GM23338 (cell line): ENCODE measurements around the gene VAV3. TPM values are rescaled to one million over a fixed set of nuclear protein-coding genes. Genes with fewer than 3 reads are reported as not detected.

Experiments used
- ATAC-seq: fragments of 200-7000 bp; cut with Tn5 transposase; 3 replicates; pipeline ENCODE4 v1.9.1; 2020
- DNase-seq: peaks from one replicate; pipeline ENCODE4 v3.0.0-alpha.2; 2015; ENCODE audit warnings: low spot score
- H2AFZ ChIP-seq: fragments of 200-600 bp; sonication (generic); 2 replicates; pipeline ENCODE4 v1.8.0; 2016; ENCODE audit warnings: antibody characterized with exemption, mild to moderate bottlenecking, moderate library complexity
- H3F3A ChIP-seq: fragments of 200-600 bp; sonication (generic); replicated peaks from 2 replicates; pipeline ENCODE4 v1.8.0; 2017; ENCODE audit warnings: antibody characterized with exemption, mixed run types, low read depth
- H3K27ac ChIP-seq: fragments of 200-600 bp; sonication (generic); 2 replicates; pipeline ENCODE4 v1.6.1; 2016; ENCODE audit warnings: low read depth
- H3K27me3 ChIP-seq: fragments of 200-600 bp; sonication (generic); 2 replicates; pipeline ENCODE4 v1.8.0; 2016; ENCODE audit warnings: mild to moderate bottlenecking, mixed run types, moderate library complexity; ENCODE audit not compliant: insufficient read depth
- H3K36me3 ChIP-seq: fragments of 200-600 bp; sonication (generic); 2 replicates; pipeline ENCODE4 v1.8.0; 2016; ENCODE audit warnings: mild to moderate bottlenecking; ENCODE audit not compliant: insufficient read depth
- H3K4me1 ChIP-seq: fragments of 200-600 bp; sonication (generic); 2 replicates; pipeline ENCODE4 v1.8.0; 2016; ENCODE audit warnings: mild to moderate bottlenecking, moderate library complexity; ENCODE audit not compliant: insufficient read depth
- H3K4me2 ChIP-seq: fragments of 200-600 bp; sonication (generic); 2 replicates; pipeline ENCODE4 v1.7.1; 2017; ENCODE audit warnings: mixed run types
- H3K4me3 ChIP-seq: fragments of 200-600 bp; sonication (generic); 2 replicates; pipeline ENCODE4 v1.6.1; 2016; ENCODE audit warnings: mixed run types
- H3K79me2 ChIP-seq: fragments of 200-600 bp; sonication (generic); replicated peaks from 2 replicates; pipeline ENCODE4 v1.8.0; 2017; ENCODE audit warnings: mild to moderate bottlenecking; ENCODE audit not compliant: insufficient read depth
- H3K9me2 ChIP-seq: fragments of 200-600 bp; sonication (generic); 2 replicates; pipeline ENCODE4 v1.8.0; 2017; ENCODE audit not compliant: insufficient read depth
- H4K20me1 ChIP-seq: fragments of 200-600 bp; sonication (generic); replicated peaks from 2 replicates; pipeline ENCODE4 v1.8.0; 2017; ENCODE audit warnings: mild to moderate bottlenecking; ENCODE audit not compliant: insufficient read depth
- H3K27ac Mint-ChIP-seq: 2 replicates; pipeline ENCODE4 v1.8.0; 2020; ENCODE audit warnings: inconsistent platforms, mild to moderate bottlenecking, moderate library complexity, mixed read lengths
- H3K27me3 Mint-ChIP-seq: 3 replicates; pipeline ENCODE4 v1.8.0; 2022; ENCODE audit warnings: low read depth, mild to moderate bottlenecking, moderate library complexity, mixed read lengths, inconsistent platforms; ENCODE audit not compliant: insufficient read depth, poor library complexity
- H3K36me3 Mint-ChIP-seq: 3 replicates; pipeline ENCODE4 v1.8.0; 2021; ENCODE audit warnings: low read depth, mild to moderate bottlenecking, inconsistent platforms, moderate library complexity, mixed read lengths
- H3K4me1 Mint-ChIP-seq: 3 replicates; pipeline ENCODE4 v1.8.0; 2020; ENCODE audit warnings: mild to moderate bottlenecking, inconsistent platforms, mixed read lengths
- H3K4me3 Mint-ChIP-seq: 3 replicates; pipeline ENCODE4 v1.8.0; 2021; ENCODE audit warnings: moderate library complexity, mild to moderate bottlenecking, inconsistent platforms, mixed read lengths
- H3K9me3 Mint-ChIP-seq: 3 replicates; pipeline ENCODE4 v1.8.0; 2020; ENCODE audit warnings: moderate library complexity, mild to moderate bottlenecking, inconsistent platforms, mixed read lengths
- CREB1 ChIP-seq: fragments of 250-450 bp; sonication (Bioruptor Pico); IDR thresholded peaks from 2 replicates; pipeline ENCODE4 v1.5.0; 2020; ENCODE audit warnings: low read depth, mild to moderate bottlenecking, moderate library complexity
- EZH2 ChIP-seq: fragments of 200-600 bp; sonication (generic); IDR thresholded peaks from one replicate; pipeline ENCODE4 v1.8.0; 2017; ENCODE audit warnings: antibody characterized with exemption, mild to moderate bottlenecking, low read depth; ENCODE audit not compliant: unreplicated experiment
- EZH2phosphoT487 ChIP-seq: fragments of 200-600 bp; sonication (generic); IDR thresholded peaks from one replicate; pipeline ENCODE4 v1.8.1; 2018; ENCODE audit warnings: antibody characterized with exemption; ENCODE audit not compliant: unreplicated experiment
- JUNB ChIP-seq: IDR thresholded peaks from one replicate; pipeline ENCODE4 v1.6.1; 2016; ENCODE audit warnings: antibody characterized with exemption; ENCODE audit not compliant: unreplicated experiment
- REST ChIP-seq: IDR thresholded peaks from one replicate; pipeline ENCODE4 v1.6.1; 2018; ENCODE audit warnings: antibody characterized with exemption; ENCODE audit not compliant: unreplicated experiment
- ZNF114 ChIP-seq: fragments of 250-450 bp; sonication (Bioruptor Pico); IDR thresholded peaks from 2 replicates; pipeline ENCODE4 v1.5.0; 2020; ENCODE audit warnings: mild to moderate bottlenecking, moderate library complexity
- ZNF462 ChIP-seq: fragments of 250-450 bp; sonication (Bioruptor Pico); IDR thresholded peaks from 2 replicates; pipeline ENCODE4 v1.5.0; 2020; ENCODE audit warnings: mild to moderate bottlenecking, moderate library complexity
- polyA plus RNA-seq: library from polyadenylated mRNA; unstranded; fragments of >200 nt; fragmentation: Nextera tagmentation; extraction: Ambion mirVana; gene quantifications from 2 replicates; pipeline ENCODE4 v1.2.1, GENCODE V29; 2016
- total RNA-seq: library from RNA; depleted of rRNA; stranded (reverse); fragments of >200 nt; shearing (Covaris generic); gene quantifications from 2 replicates; pipeline ENCODE4 v1.2.3, GENCODE V29; 2014

The VAV3 gene
- total and polyA plus RNA-seq, 2 experiments from 2014 or later, result 3.0 to 11.3 TPM

- no peak for TF ChIP-seq ZNF462 (CRISPR knock-in tag)
- no peak for TF ChIP-seq CREB1 (CRISPR knock-in tag)
- TF ChIP-seq EZH2phosphoT487, result no peak
- TF ChIP-seq REST, result no peak
Observed at GRCh38 chr1:107865627-107866026, 99.4 kb downstream of the VAV3 start (continued).

- H3K4me3 Mint-ChIP-seq, result no peak overlapping the region
- no peak overlapping the region for H3K27ac Mint-ChIP-seq
- Histone ChIP-seq H3K79me2 (no peaks in the 10 kb centered on the region), H3K4me2 (no peak overlapping the region), H2AFZ (no peak overlapping the region), H3K27me3 (no peaks in the 10 kb centered on the region), H3K9me2 (no peaks in the 10 kb centered on the region), H3F3A (no peaks in the 10 kb centered on the region; the same call in 1 of the 2 replicates), H3K27ac (no peak overlapping the region), H3K36me3 (no peaks in the 10 kb centered on the region), H4K20me1 (no peaks in the 10 kb centered on the region), H3K4me1 (peaks cover 14% of the 10 kb centered on the region), H3K4me3 (no peak overlapping the region)
- peaks cover 55% of the 10 kb centered on the region for H3K4me1 Mint-ChIP-seq
- 0 out of 3 replicates have a peak, but pooled peaks cover 7% of the 10 kb centered on the region for H3K36me3 Mint-ChIP-seq
- no peaks in the 10 kb centered on the region; the same call in 2 of the 3 replicates for H3K9me3 Mint-ChIP-seq
- TF ChIP-seq EZH2, result no peak
- TF ChIP-seq ZNF114 (CRISPR knock-in tag), result no peak
- no peak for TF ChIP-seq JUNB
- DNase-seq, result no peak
- ATAC-seq, result no peak
- H3K27me3 Mint-ChIP-seq, result peaks cover 5% of the 10 kb centered on the region
Observed at GRCh38 chr1:107863342-107863741, 101.6 kb downstream of the VAV3 start.
